Measurements from ENCODE around the gene GDAP1L1.

- TF ChIP-seq, protein P1, sequence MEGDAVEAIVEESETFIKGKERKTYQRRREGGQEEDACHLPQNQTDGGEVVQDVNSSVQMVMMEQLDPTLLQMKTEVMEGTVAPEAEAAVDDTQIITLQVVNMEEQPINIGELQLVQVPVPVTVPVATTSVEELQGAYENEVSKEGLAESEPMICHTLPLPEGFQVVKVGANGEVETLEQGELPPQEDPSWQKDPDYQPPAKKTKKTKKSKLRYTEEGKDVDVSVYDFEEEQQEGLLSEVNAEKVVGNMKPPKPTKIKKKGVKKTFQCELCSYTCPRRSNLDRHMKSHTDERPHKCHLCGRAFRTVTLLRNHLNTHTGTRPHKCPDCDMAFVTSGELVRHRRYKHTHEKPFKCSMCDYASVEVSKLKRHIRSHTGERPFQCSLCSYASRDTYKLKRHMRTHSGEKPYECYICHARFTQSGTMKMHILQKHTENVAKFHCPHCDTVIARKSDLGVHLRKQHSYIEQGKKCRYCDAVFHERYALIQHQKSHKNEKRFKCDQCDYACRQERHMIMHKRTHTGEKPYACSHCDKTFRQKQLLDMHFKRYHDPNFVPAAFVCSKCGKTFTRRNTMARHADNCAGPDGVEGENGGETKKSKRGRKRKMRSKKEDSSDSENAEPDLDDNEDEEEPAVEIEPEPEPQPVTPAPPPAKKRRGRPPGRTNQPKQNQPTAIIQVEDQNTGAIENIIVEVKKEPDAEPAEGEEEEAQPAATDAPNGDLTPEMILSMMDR (IDR thresholded peaks at IDR 0.05; ENCODE audit: low read depth, low read length) = no peak
- no peak for TF ChIP-seq EZH2phosphoT487 (IDR thresholded peaks at IDR 0.05; ENCODE audit: low read depth)
Measured at GRCh38 chr20:44264287-44264686, 17.2 kb downstream of the GDAP1L1 start.
